A673 (cell line): ENCODE results near the gene PLCB2. TPM values are rescaled to one million over a fixed set of nuclear protein-coding genes. Genes with fewer than 3 reads are reported as not detected.

Experiments used
- BruUV-seq: library from RNA; stranded (reverse); fragments of 400-500 nt; replicated peaks from 2 replicates; lab custom pipeline; 2021; lab: Mats Ljungman, UMichigan
- CTCF ChIA-PET: fragments of 300-600 bp; sonication (Branson Sonifier 250); formaldehyde crosslinking; loops from one replicate; lab custom pipeline; 2022; ENCODE audit warnings: antibody characterized with exemption; lab: Charles Lee
- POLR2A ChIA-PET: fragments of 300-600 bp; sonication (Branson Sonifier 250); formaldehyde crosslinking; loops from one replicate; lab custom pipeline; 2022; ENCODE audit warnings: antibody characterized with exemption; ENCODE audit not compliant: low non-redundant PET; lab: Charles Lee
- DNase-seq: peaks from one replicate; pipeline ENCODE4 v3.0.0-alpha.2; 2015; ENCODE audit warnings: low spot score
- H3K27ac ChIP-seq: fragments of 200-600 bp; sonication (generic); 2 replicates; pipeline ENCODE4 v1.5.1; 2016; ENCODE audit warnings: mixed run types, low read depth, mild to moderate bottlenecking, mixed read lengths, antibody characterized with exemption, low read length; ENCODE audit not compliant: poor library complexity, severe bottlenecking
- H3K27me3 ChIP-seq: fragments of 200-600 bp; sonication (generic); replicated peaks from 2 replicates; pipeline ENCODE4 v1.6.1; 2017; ENCODE audit warnings: mixed run types, low read depth, mild to moderate bottlenecking, mixed read lengths, antibody characterized with exemption, low read length; ENCODE audit not compliant: insufficient read depth, poor library complexity
- H3K36me3 ChIP-seq: fragments of 200-600 bp; sonication (generic); 2 replicates; pipeline ENCODE4 v1.6.1; 2016; ENCODE audit warnings: mixed run types, mild to moderate bottlenecking, mixed read lengths, antibody characterized with exemption, low read length; ENCODE audit not compliant: insufficient read depth, poor library complexity, severe bottlenecking
- H3K4me1 ChIP-seq: fragments of 200-600 bp; sonication (generic); 2 replicates; pipeline ENCODE4 v1.6.1; 2017; ENCODE audit warnings: mixed run types, mild to moderate bottlenecking, mixed read lengths, antibody characterized with exemption, low read length; ENCODE audit not compliant: insufficient read depth, poor library complexity, severe bottlenecking
- H3K4me3 ChIP-seq: fragments of 200-600 bp; sonication (generic); 2 replicates; pipeline ENCODE4 v1.5.1; 2016; ENCODE audit warnings: low read depth, mixed run types, mild to moderate bottlenecking, mixed read lengths, low read length; ENCODE audit not compliant: poor library complexity, severe bottlenecking
- H3K9me3 ChIP-seq: fragments of 200-600 bp; sonication (generic); 2 replicates; pipeline ENCODE4 v1.6.1; 2016; ENCODE audit warnings: mixed run types, low read depth, mild to moderate bottlenecking, mixed read lengths, antibody characterized with exemption, low read length; ENCODE audit not compliant: poor library complexity, severe bottlenecking
- CTCF ChIP-seq: fragments of 300-800, 200-600 bp; sonication (generic); conservative IDR thresholded peaks from 2 replicates; pipeline ENCODE4 v1.5.1; 2017; ENCODE audit warnings: low read depth, mild to moderate bottlenecking, antibody characterized with exemption, low read length, moderate library complexity, mixed read lengths
- EZH2 ChIP-seq: fragments of 200-600 bp; sonication (generic); IDR thresholded peaks from 2 replicates; pipeline ENCODE4 v1.6.1; 2017; ENCODE audit warnings: borderline replicate concordance, low read depth, mild to moderate bottlenecking, mixed read lengths, antibody characterized with exemption, low read length; ENCODE audit not compliant: poor library complexity, severe bottlenecking
- intact Hi-C: fragments of 100-400 bp; cut with micrococcal nuclease; formaldehyde crosslinking; loops from one replicate; pipeline ENCODE4 v1.10.0; 2022; ENCODE audit not compliant: unreplicated experiment
- total RNA-seq: library from RNA; stranded (reverse); gene quantifications from 2 replicates; pipeline ENCODE4 v1.2.3, GENCODE V29; 2021

Gene PLCB2
- total RNA-seq, 1 experiment from 2014 or later = 5.6 TPM

GRCh38 chr15:40287968-40288367 is 19.8 kb downstream of the PLCB2 start:
- TF ChIP-seq CTCF (no peak), EZH2 (no peak)
- no peaks in the 10 kb centered on the region for H3K27me3 ChIP-seq
- no peak for DNase-seq
- no peaks in the 10 kb centered on the region for H3K36me3 ChIP-seq
- no peak overlapping the region for H3K27ac ChIP-seq
- POLR2A ChIA-PET = no interaction called here
- H3K9me3 ChIP-seq = no peaks in the 10 kb centered on the region
- intact Hi-C loops = no loop called here
- no peak overlapping the region for H3K4me3 ChIP-seq
- CTCF ChIA-PET = no interaction called here
- BruUV-seq = no TSS peak
- peaks cover 39% of the 10 kb centered on the region for H3K4me1 ChIP-seq

- no peak for DNase-seq
- no peak for TF ChIP-seq EZH2
- no peak for TF ChIP-seq CTCF
- Histone ChIP-seq H3K9me3 (no peaks in the 10 kb centered on the region), H3K27ac (no peak overlapping the region), H3K4me3 (no peak overlapping the region), H3K36me3 (no peaks in the 10 kb centered on the region), H3K27me3 (no peaks in the 10 kb centered on the region), H3K4me1 (peaks cover 43% of the 10 kb centered on the region)
- intact Hi-C loops = no loop called here
- no TSS peak for BruUV-seq
- ChIA-PET POLR2A (no interaction called here), CTCF (no interaction called here)
Measured at GRCh38 chr15:40287505-40287904, 20.2 kb downstream of the PLCB2 start.

- Histone ChIP-seq H3K4me1 (peaks cover 43% of the 10 kb centered on the region), H3K4me3 (no peak overlapping the region), H3K36me3 (no peaks in the 10 kb centered on the region), H3K27me3 (no peaks in the 10 kb centered on the region), H3K27ac (no peak overlapping the region), H3K9me3 (no peaks in the 10 kb centered on the region)
- BruUV-seq = no TSS peak
- no peak for TF ChIP-seq EZH2
- no peak for TF ChIP-seq CTCF
- intact Hi-C loops = no loop called here
- ChIA-PET POLR2A (no interaction called here), CTCF (no interaction called here)
- no peak for DNase-seq
Measured at GRCh38 chr15:40286794-40287193, 20.9 kb downstream of the PLCB2 start.
